ENCODE results near the gene MCAM.

- TF ChIP-seq TAF1 (IDR thresholded peaks at IDR 0.05; ENCODE audit: borderline replicate concordance, low read depth, low read length) (no peak), POLR2AphosphoS5 (IDR thresholded peaks at IDR 0.05; ENCODE audit: low read depth, low read length) (no peak)
Observed at GRCh38 chr11:119293461-119293860, 23.5 kb downstream of the MCAM start.
